Measurements from ENCODE around the gene HYCC1. TPM values are rescaled to one million over a fixed set of nuclear protein-coding genes. Genes with fewer than 3 reads are reported as not detected.
A peak's percentile ranks its signal among the peaks of the same experiment; 100 is the strongest.

Gene HYCC1
- total and polyA plus RNA-seq, 2 experiments from 2014 or later: 55.6 to 62.9 TPM

GRCh38 chr7:23014681-23015080, 751 bp upstream of the HYCC1 start:
- Histone ChIP-seq H3K9me3 (ENCODE audit: low read depth) (no peaks in the 10 kb centered on the region), H3K9ac (peak overlapping the region; percentile 61), H3K9me2 (ENCODE audit: insufficient read depth) (no peaks in the 10 kb centered on the region), H3K27me3 (replicated peaks; ENCODE audit: insufficient read depth) (no peaks in the 10 kb centered on the region), H3K4me3 (peak overlapping the region; percentile 90), H2AFZ (peak overlapping the region; percentile 79), H3K4me1 (ENCODE audit: insufficient read depth) (peaks cover 35% of the 10 kb centered on the region), H3K79me2 (ENCODE audit: insufficient read depth) (peaks cover 42% of the 10 kb centered on the region), H3K4me2 (ENCODE audit: unreplicated experiment) (peak overlapping the region; percentile 1), H3F3A (ENCODE audit: insufficient read depth) (peaks cover 7% of the 10 kb centered on the region; the same call in 1 of the 2 replicates), H3K27ac (peak overlapping the region; percentile 25), H3K36me3 (ENCODE audit: low read depth) (no peaks in the 10 kb centered on the region), H4K20me1 (ENCODE audit: insufficient read depth) (no peaks in the 10 kb centered on the region)
- WGBS, 2 experiments (ENCODE audit: low coverage in 1 of 2, low lambda C conversion rate in 2 of 2, missing lambda C conversion rate in 2 of 2): 62 to 65% methylated on average over 2 of the region's 2 CpGs
- TF ChIP-seq EZH2 (IDR thresholded peaks at IDR 0.05; ENCODE audit: insufficient read depth, poor library complexity, severe bottlenecking): no peak
- no peak for DNase-seq
- in situ Hi-C loops (cut with MboI): no loop called here

DNA sequence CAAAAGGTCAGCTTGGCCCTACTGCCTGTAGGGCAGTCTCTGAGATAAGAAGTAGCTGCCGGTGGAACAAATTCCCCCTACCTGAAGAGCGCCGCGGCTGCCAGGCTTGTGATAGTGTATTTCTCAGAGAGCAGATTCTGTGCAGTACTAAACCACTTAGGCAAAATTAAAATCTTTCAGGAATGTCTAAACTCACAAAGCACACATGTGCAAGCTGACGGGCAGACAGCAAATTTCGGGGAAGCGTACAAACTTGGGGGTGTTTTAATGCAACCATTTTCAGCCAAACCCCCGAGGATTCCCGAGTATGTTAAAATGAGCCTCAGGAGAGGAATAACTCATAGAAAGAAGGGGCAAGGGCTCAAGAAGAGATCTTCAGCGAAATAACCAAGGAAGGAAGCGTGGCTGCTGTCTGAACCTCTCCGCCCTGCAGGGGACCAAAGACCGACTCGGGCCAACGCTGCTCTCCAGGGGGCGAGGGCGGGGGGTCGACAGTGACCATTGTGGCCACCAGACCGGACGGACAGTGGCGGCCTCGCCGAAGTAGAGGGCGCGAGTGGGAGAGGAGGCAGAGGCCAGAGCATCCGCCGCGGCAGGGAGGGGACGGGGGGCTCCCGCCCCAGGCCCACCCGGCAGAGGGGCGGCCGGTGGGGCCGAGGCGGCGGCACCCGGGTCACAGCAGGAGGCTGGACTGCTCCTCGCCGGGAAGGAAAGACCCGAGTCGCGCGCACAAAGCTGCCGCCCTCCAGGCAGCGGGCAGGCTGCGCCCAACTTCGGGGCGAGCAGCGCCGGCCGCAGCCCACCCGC, 819 bp downstream of the HYCC1 start:
- H3K4me1 ChIP-seq (ENCODE audit: insufficient read depth): peaks cover 51% of the 10 kb centered on the region
- H3K4me3 ChIP-seq: peak overlapping the region; percentile 90
- DNase-seq: peak; percentile 51
- no peaks in the 10 kb centered on the region for H3K9me2 ChIP-seq (ENCODE audit: insufficient read depth)
- peaks cover 58% of the 10 kb centered on the region for H3K79me2 ChIP-seq (ENCODE audit: insufficient read depth)
- H3K9me3 ChIP-seq (ENCODE audit: low read depth): no peaks in the 10 kb centered on the region
- H3K27me3 ChIP-seq (replicated peaks; ENCODE audit: insufficient read depth): no peaks in the 10 kb centered on the region
- peak overlapping the region; percentile 71 for H2AFZ ChIP-seq
- peaks cover 12% of the 10 kb centered on the region; the same call in 1 of the 2 replicates for H3F3A ChIP-seq (ENCODE audit: insufficient read depth)
- H3K36me3 ChIP-seq (ENCODE audit: low read depth): no peaks in the 10 kb centered on the region
- H3K9ac ChIP-seq: peak overlapping the region; percentile 83
- no peaks in the 10 kb centered on the region for H4K20me1 ChIP-seq (ENCODE audit: insufficient read depth)
- in situ Hi-C loops (cut with MboI): no loop called here
- 2 to 4% methylated on average over 18 to 37 of the region's 52 CpGs for WGBS, 2 experiments (ENCODE audit: low coverage in 1 of 2, low lambda C conversion rate in 2 of 2, missing lambda C conversion rate in 2 of 2)
- H3K4me2 ChIP-seq (ENCODE audit: unreplicated experiment): peak overlapping the region; percentile 87
- H3K27ac ChIP-seq: peak overlapping the region; percentile 48
- TF ChIP-seq EZH2phosphoT487 (IDR thresholded peaks at IDR 0.05; ENCODE audit: insufficient read depth, low read depth) (no peak), EZH2 (IDR thresholded peaks at IDR 0.05; ENCODE audit: insufficient read depth, poor library complexity, severe bottlenecking) (no peak)

GRCh38 chr7:23012186-23012585, 1.7 kb downstream of the HYCC1 start:
- no peak for DNase-seq
- H3K79me2 ChIP-seq (ENCODE audit: insufficient read depth): peaks cover 67% of the 10 kb centered on the region

DNA sequence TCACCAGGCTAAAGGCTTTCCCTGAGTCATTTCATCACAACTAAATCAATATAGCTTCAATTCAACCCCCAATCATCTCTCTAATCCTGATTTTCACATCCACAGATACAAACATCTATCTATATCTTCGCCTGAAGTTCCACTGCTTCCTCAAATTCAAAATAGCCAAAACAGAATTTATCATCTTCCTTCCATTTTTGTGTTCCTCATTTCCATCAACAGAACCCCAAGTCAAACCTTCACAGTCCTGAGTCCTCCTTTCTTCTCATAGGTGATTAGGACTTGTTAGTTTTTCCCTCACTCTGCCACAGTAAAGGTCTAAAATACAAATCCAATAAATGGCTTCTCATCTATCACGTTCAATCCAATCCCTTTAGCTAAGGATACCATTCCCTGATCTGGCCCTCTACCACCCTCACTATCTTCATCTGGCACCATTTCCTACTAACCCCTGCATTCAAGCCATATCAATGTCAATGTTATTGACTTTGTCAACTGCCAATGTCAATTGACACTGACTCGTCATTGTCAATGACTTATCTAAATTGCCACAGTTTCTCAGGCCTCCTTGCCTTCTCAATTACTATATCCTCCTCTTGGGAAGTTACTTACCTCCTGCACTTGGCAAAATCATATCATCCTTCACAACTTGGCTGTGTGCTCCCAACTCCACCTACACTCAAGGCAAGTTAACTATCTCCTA, 2.6 kb downstream of the HYCC1 start:
- no peaks in the 10 kb centered on the region for H4K20me1 ChIP-seq (ENCODE audit: insufficient read depth)
- H3K27ac ChIP-seq: no peak overlapping the region
- no peak for DNase-seq
- 92 to 94% methylated on average over 3 of the region's 3 CpGs for whole genome bisulfite sequencing, 2 experiments (ENCODE audit: low coverage in 1 of 2, low lambda C conversion rate in 2 of 2, missing lambda C conversion rate in 2 of 2)
- no peaks in the 10 kb centered on the region for H3K9me3 ChIP-seq (ENCODE audit: low read depth)
- no peaks in the 10 kb centered on the region for H3K9me2 ChIP-seq (ENCODE audit: insufficient read depth)
- H3K79me2 ChIP-seq (ENCODE audit: insufficient read depth): peaks cover 75% of the 10 kb centered on the region
- no peak for TF ChIP-seq EZH2 (IDR thresholded peaks at IDR 0.05; ENCODE audit: insufficient read depth, poor library complexity, severe bottlenecking)
- no peak for TF ChIP-seq EZH2phosphoT487 (IDR thresholded peaks at IDR 0.05; ENCODE audit: insufficient read depth, low read depth)
- H3K4me2 ChIP-seq (ENCODE audit: unreplicated experiment): peak overlapping the region; percentile 87
- H3F3A ChIP-seq (ENCODE audit: insufficient read depth): peaks cover 12% of the 10 kb centered on the region; the same call in 1 of the 2 replicates
- no peaks in the 10 kb centered on the region for H3K36me3 ChIP-seq (ENCODE audit: low read depth)
- no peak overlapping the region for H2AFZ ChIP-seq
- H3K4me3 ChIP-seq: peak overlapping the region; percentile 90
- in situ Hi-C loops (cut with MboI): no loop called here
- H3K9ac ChIP-seq: no peak overlapping the region
- H3K4me1 ChIP-seq (ENCODE audit: insufficient read depth): peaks cover 54% of the 10 kb centered on the region
- no peaks in the 10 kb centered on the region for H3K27me3 ChIP-seq (replicated peaks; ENCODE audit: insufficient read depth)

More at GRCh38 chr7:23012186-23012585, 1.7 kb downstream of the HYCC1 start:
- Histone ChIP-seq H3K27me3 (replicated peaks; ENCODE audit: insufficient read depth) (no peaks in the 10 kb centered on the region), H2AFZ (no peak overlapping the region), H3K4me1 (ENCODE audit: insufficient read depth) (peaks cover 54% of the 10 kb centered on the region), H3K9me3 (ENCODE audit: low read depth) (no peaks in the 10 kb centered on the region), H3F3A (ENCODE audit: insufficient read depth) (peaks cover 12% of the 10 kb centered on the region; the same call in 1 of the 2 replicates), H3K4me3 (peak overlapping the region; percentile 90), H3K4me2 (ENCODE audit: unreplicated experiment) (peak overlapping the region; percentile 87), H3K9me2 (ENCODE audit: insufficient read depth) (no peaks in the 10 kb centered on the region), H3K27ac (no peak overlapping the region; the same call in 1 of the 2 replicates), H4K20me1 (ENCODE audit: insufficient read depth) (no peaks in the 10 kb centered on the region), H3K36me3 (ENCODE audit: low read depth) (no peaks in the 10 kb centered on the region), H3K9ac (peak overlapping the region; percentile 83)
- WGBS, 2 experiments (ENCODE audit: low coverage in 1 of 2, low lambda C conversion rate in 2 of 2, missing lambda C conversion rate in 2 of 2): 75 to 78% methylated on average over 6 of the region's 6 CpGs
- TF ChIP-seq EZH2 (IDR thresholded peaks at IDR 0.05; ENCODE audit: insufficient read depth, poor library complexity, severe bottlenecking) (no peak), EZH2phosphoT487 (IDR thresholded peaks at IDR 0.05; ENCODE audit: insufficient read depth, low read depth) (no peak)
- in situ Hi-C loops (cut with MboI): no loop called here

All from GM23248 (cell line).